Measurements from ENCODE around the gene USP8.

The USP8 gene

GRCh38 chr15:50523851-50524251 lies 99.6 kb downstream of the USP8 start:
- H3K36me3 ChIP-seq (ENCODE audit: control insufficient read depth in 1 of 2, insufficient read depth in 2 of 2, low read length in 2 of 2), result no peaks in the 10 kb centered on the region
- no peak overlapping the region for H3K9ac ChIP-seq (ENCODE audit: low read depth in 1 of 2, low read length in 2 of 2)
- no peaks in the 10 kb centered on the region for H3K9me3 ChIP-seq (ENCODE audit: control insufficient read depth in 1 of 2, low read length in 2 of 2)
- H3K27me3 ChIP-seq (ENCODE audit: control insufficient read depth in 1 of 2, insufficient read depth in 2 of 2, low read length in 2 of 2), result no peaks in the 10 kb centered on the region
- H3K4me3 ChIP-seq (ENCODE audit: low read depth in 1 of 2, low read length in 2 of 2), result no peak overlapping the region
- no peaks in the 10 kb centered on the region for H3K4me1 ChIP-seq (ENCODE audit: control insufficient read depth in 1 of 2, insufficient read depth in 2 of 2, low read length in 2 of 2)
- H3K27ac ChIP-seq (ENCODE audit: low read depth, low read length), result no peak overlapping the region

- H3K4me1 ChIP-seq (ENCODE audit: control insufficient read depth in 1 of 2, insufficient read depth in 2 of 2, low read length in 2 of 2), result no peaks in the 10 kb centered on the region
- no peaks in the 10 kb centered on the region for H3K9me3 ChIP-seq (ENCODE audit: control insufficient read depth in 1 of 2, low read length in 2 of 2)
- no peaks in the 10 kb centered on the region for H3K27me3 ChIP-seq (ENCODE audit: control insufficient read depth in 1 of 2, insufficient read depth in 2 of 2, low read length in 2 of 2)
- H3K4me3 ChIP-seq (ENCODE audit: low read depth in 1 of 2, low read length in 2 of 2), result no peak overlapping the region
- no peak overlapping the region for H3K9ac ChIP-seq (ENCODE audit: low read depth in 1 of 2, low read length in 2 of 2)
- no peaks in the 10 kb centered on the region for H3K36me3 ChIP-seq (ENCODE audit: control insufficient read depth in 1 of 2, insufficient read depth in 2 of 2, low read length in 2 of 2)
- no peak overlapping the region for H3K27ac ChIP-seq (ENCODE audit: low read depth, low read length)
Observed at GRCh38 chr15:50531163-50531562, 107.0 kb downstream of the USP8 start.

- Histone ChIP-seq H3K27me3 (ENCODE audit: control insufficient read depth in 1 of 2, insufficient read depth in 2 of 2, low read length in 2 of 2) (no peaks in the 10 kb centered on the region), H3K27ac (ENCODE audit: low read depth, low read length) (no peak overlapping the region), H3K4me1 (ENCODE audit: control insufficient read depth in 1 of 2, insufficient read depth in 2 of 2, low read length in 2 of 2) (no peaks in the 10 kb centered on the region), H3K9me3 (ENCODE audit: control insufficient read depth in 1 of 2, low read length in 2 of 2) (no peaks in the 10 kb centered on the region), H3K4me3 (ENCODE audit: low read depth in 1 of 2, low read length in 2 of 2) (no peak overlapping the region), H3K9ac (ENCODE audit: low read depth in 1 of 2, low read length in 2 of 2) (no peak overlapping the region), H3K36me3 (ENCODE audit: control insufficient read depth in 1 of 2, insufficient read depth in 2 of 2, low read length in 2 of 2) (no peaks in the 10 kb centered on the region)
Observed at GRCh38 chr15:50531766-50532165, 107.6 kb downstream of the USP8 start.

GRCh38 chr15:50542887-50543210 lies 118.6 kb downstream of the USP8 start:
- Histone ChIP-seq H3K36me3 (ENCODE audit: control insufficient read depth in 1 of 2, insufficient read depth in 2 of 2, low read length in 2 of 2) (no peaks in the 10 kb centered on the region), H3K4me1 (ENCODE audit: control insufficient read depth in 1 of 2, insufficient read depth in 2 of 2, low read length in 2 of 2) (no peaks in the 10 kb centered on the region), H3K9me3 (ENCODE audit: control insufficient read depth in 1 of 2, low read length in 2 of 2) (no peaks in the 10 kb centered on the region), H3K27me3 (ENCODE audit: control insufficient read depth in 1 of 2, insufficient read depth in 2 of 2, low read length in 2 of 2) (no peaks in the 10 kb centered on the region), H3K4me3 (ENCODE audit: low read depth in 1 of 2, low read length in 2 of 2) (no peak overlapping the region), H3K9ac (ENCODE audit: low read depth in 1 of 2, low read length in 2 of 2) (no peak overlapping the region), H3K27ac (ENCODE audit: low read depth, low read length) (no peak overlapping the region)

GRCh38 chr15:50543556-50543955 lies 119.4 kb downstream of the USP8 start:
- Histone ChIP-seq H3K27me3 (ENCODE audit: control insufficient read depth in 1 of 2, insufficient read depth in 2 of 2, low read length in 2 of 2) (no peaks in the 10 kb centered on the region), H3K36me3 (ENCODE audit: control insufficient read depth in 1 of 2, insufficient read depth in 2 of 2, low read length in 2 of 2) (no peaks in the 10 kb centered on the region), H3K4me1 (ENCODE audit: control insufficient read depth in 1 of 2, insufficient read depth in 2 of 2, low read length in 2 of 2) (no peaks in the 10 kb centered on the region), H3K9ac (ENCODE audit: low read depth in 1 of 2, low read length in 2 of 2) (no peak overlapping the region), H3K9me3 (ENCODE audit: control insufficient read depth in 1 of 2, low read length in 2 of 2) (no peaks in the 10 kb centered on the region), H3K27ac (ENCODE audit: low read depth, low read length) (no peak overlapping the region), H3K4me3 (ENCODE audit: low read depth in 1 of 2, low read length in 2 of 2) (no peak overlapping the region)

GRCh38 chr15:50544368-50544767 lies 120.2 kb downstream of the USP8 start:
- Histone ChIP-seq H3K9ac (ENCODE audit: low read depth in 1 of 2, low read length in 2 of 2) (no peak overlapping the region), H3K9me3 (ENCODE audit: control insufficient read depth in 1 of 2, low read length in 2 of 2) (no peaks in the 10 kb centered on the region), H3K36me3 (ENCODE audit: control insufficient read depth in 1 of 2, insufficient read depth in 2 of 2, low read length in 2 of 2) (no peaks in the 10 kb centered on the region), H3K4me3 (ENCODE audit: low read depth in 1 of 2, low read length in 2 of 2) (no peak overlapping the region), H3K27ac (ENCODE audit: low read depth, low read length) (no peak overlapping the region), H3K27me3 (ENCODE audit: control insufficient read depth in 1 of 2, insufficient read depth in 2 of 2, low read length in 2 of 2) (no peaks in the 10 kb centered on the region), H3K4me1 (ENCODE audit: control insufficient read depth in 1 of 2, insufficient read depth in 2 of 2, low read length in 2 of 2) (no peaks in the 10 kb centered on the region)

- Histone ChIP-seq H3K27ac (ENCODE audit: low read depth, low read length) (no peak within 1 kb of the TSS), H3K4me1 (ENCODE audit: control insufficient read depth in 1 of 2, insufficient read depth in 2 of 2, low read length in 2 of 2) (no peaks in the 10 kb centered on the region), H3K27me3 (ENCODE audit: control insufficient read depth in 1 of 2, insufficient read depth in 2 of 2, low read length in 2 of 2) (no peaks in the 10 kb centered on the region), H3K9me3 (ENCODE audit: control insufficient read depth in 1 of 2, low read length in 2 of 2) (no peaks in the 10 kb centered on the region), H3K9ac (ENCODE audit: low read depth in 1 of 2, low read length in 2 of 2) (no peak within 1 kb of the TSS), H3K36me3 (ENCODE audit: control insufficient read depth in 1 of 2, insufficient read depth in 2 of 2, low read length in 2 of 2) (no peaks in the 10 kb centered on the region), H3K4me3 (ENCODE audit: low read depth in 1 of 2, low read length in 2 of 2) (no peak within 1 kb of the TSS)
Observed at GRCh38 chr15:50546566-50546965, 122.4 kb downstream of the USP8 start, which contains the start of gene USP50. TSS of gene USP50 (minus strand) at chr15:50546666. CDS start at chr15:50546525, 141 bp downstream.

- Histone ChIP-seq H3K36me3 (ENCODE audit: control insufficient read depth in 1 of 2, insufficient read depth in 2 of 2, low read length in 2 of 2) (no peaks in the 10 kb centered on the region), H3K9ac (ENCODE audit: low read depth in 1 of 2, low read length in 2 of 2) (no peak overlapping the region), H3K27me3 (ENCODE audit: control insufficient read depth in 1 of 2, insufficient read depth in 2 of 2, low read length in 2 of 2) (no peaks in the 10 kb centered on the region), H3K27ac (ENCODE audit: low read depth, low read length) (no peak overlapping the region), H3K9me3 (ENCODE audit: control insufficient read depth in 1 of 2, low read length in 2 of 2) (no peaks in the 10 kb centered on the region), H3K4me3 (ENCODE audit: low read depth in 1 of 2, low read length in 2 of 2) (no peak overlapping the region), H3K4me1 (ENCODE audit: control insufficient read depth in 1 of 2, insufficient read depth in 2 of 2, low read length in 2 of 2) (no peaks in the 10 kb centered on the region)
Observed at GRCh38 chr15:50549326-50549725, 125.1 kb downstream of the USP8 start.

GRCh38 chr15:50552238-50552637 lies 128.0 kb downstream of the USP8 start:
- Histone ChIP-seq H3K4me3 (ENCODE audit: low read depth in 1 of 2, low read length in 2 of 2) (no peak overlapping the region), H3K27me3 (ENCODE audit: control insufficient read depth in 1 of 2, insufficient read depth in 2 of 2, low read length in 2 of 2) (no peaks in the 10 kb centered on the region), H3K27ac (ENCODE audit: low read depth, low read length) (no peak overlapping the region), H3K36me3 (ENCODE audit: control insufficient read depth in 1 of 2, insufficient read depth in 2 of 2, low read length in 2 of 2) (no peaks in the 10 kb centered on the region), H3K4me1 (ENCODE audit: control insufficient read depth in 1 of 2, insufficient read depth in 2 of 2, low read length in 2 of 2) (no peaks in the 10 kb centered on the region), H3K9ac (ENCODE audit: low read depth in 1 of 2, low read length in 2 of 2) (no peak overlapping the region), H3K9me3 (ENCODE audit: control insufficient read depth in 1 of 2, low read length in 2 of 2) (no peaks in the 10 kb centered on the region)

- no peak overlapping the region for H3K4me3 ChIP-seq (ENCODE audit: low read depth in 1 of 2, low read length in 2 of 2)
- peaks cover 0 to 18% of the 10 kb centered on the region in 2 donors for H3K36me3 ChIP-seq (ENCODE audit: control insufficient read depth in 1 of 2, insufficient read depth in 2 of 2, low read length in 2 of 2)
Observed at GRCh38 chr15:50556642-50557371, 132.6 kb downstream of the USP8 start.

More at GRCh38 chr15:50556642-50557371, 132.6 kb downstream of the USP8 start:
- no peaks in the 10 kb centered on the region for H3K9me3 ChIP-seq (ENCODE audit: control insufficient read depth in 1 of 2, low read length in 2 of 2)
- no peak overlapping the region for H3K27ac ChIP-seq (ENCODE audit: low read depth, low read length)
- H3K27me3 ChIP-seq (ENCODE audit: control insufficient read depth in 1 of 2, insufficient read depth in 2 of 2, low read length in 2 of 2), result no peaks in the 10 kb centered on the region
- H3K9ac ChIP-seq (ENCODE audit: low read depth in 1 of 2, low read length in 2 of 2), result no peak overlapping the region
- no peaks in the 10 kb centered on the region for H3K4me1 ChIP-seq (ENCODE audit: control insufficient read depth in 1 of 2, insufficient read depth in 2 of 2, low read length in 2 of 2)
